GM18951 (cell line): ENCODE data around the gene CPLANE2.

Experiments
- POLR2A ChIP-seq: IDR thresholded peaks from 4 replicates; pipeline ENCODE4 v1.6.1; 2011; ENCODE audit warnings: mild to moderate bottlenecking; ENCODE audit not compliant: insufficient read length, insufficient read depth; ENCODE audit errors: extremely low read depth
- in situ Hi-C: fragments of 300-500 bp; cut with MboI; formaldehyde crosslinking; loops from one replicate; pipeline ENCODE4 v1.12.0; 2022; ENCODE audit warnings: low sequenced_read_pairs, mixed read lengths, inconsistent platforms; ENCODE audit not compliant: unreplicated experiment

CPLANE2 gene

GRCh38 chr1:16181887-16182719 is 54.9 kb downstream of the CPLANE2 start:
- TF ChIP-seq POLR2A, result no peak
- in situ Hi-C loops, result loop anchor here (10.0 to 25.0 kb wide), 2 partner anchors 107 to 370 kb away; partner anchors contain the start of genes FAM131C and UQCRHL
